ENCODE measurements around the gene DDX1. TPM values are rescaled to one million over a fixed set of nuclear protein-coding genes. Genes with fewer than 3 reads are reported as not detected.

The DDX1 gene
- total and polyA plus RNA-seq, 10 of the 15 experiments (the other 5 are each of a cell fraction or from before 2014, with no cell fraction given) = 53.2 to 134 (median 85.6) TPM

- H3K79me2 ChIP-seq (ENCODE audit: control insufficient read depth, insufficient read depth, low read length) = no peaks in the 10 kb centered on the region
- no peak overlapping the region for H3K4me2 ChIP-seq (ENCODE audit: control insufficient read depth, insufficient read depth)
- no TSS peak for BruUV-seq (replicated peaks)
- 99% methylated on average over 4 of the region's 4 CpGs for WGBS (ENCODE audit: insufficient coverage, insufficient replicate concordance, low lambda C conversion rate, missing lambda C conversion rate)
- intact Hi-C loops (cut with micrococcal nuclease; ENCODE audit: unreplicated experiment) = no loop called here
- RAD21 ChIA-PET (ENCODE audit: unreplicated experiment) = no interaction called here
- H3K4me1 ChIP-seq (ENCODE audit: control insufficient read depth, insufficient read depth, low read length) = no peaks in the 10 kb centered on the region
- no peaks in the 10 kb centered on the region for H3K27me3 ChIP-seq (replicated peaks in 1 of 2; ENCODE audit: control insufficient read depth in 2 of 2, insufficient read depth in 2 of 2, low read length in 1 of 2)
- no peak overlapping the region for H3K4me3 ChIP-seq
- no peaks in the 10 kb centered on the region for H4K20me1 ChIP-seq (ENCODE audit: control insufficient read depth, insufficient read depth)
- TF ChIP-seq JUNB (IDR thresholded peaks at IDR 0.05) (no peak), CEBPZ (IDR thresholded peaks at IDR 0.05; ENCODE audit: low read depth, low read length) (no peak), YBX1 (IDR thresholded peaks at IDR 0.05) (no peak), ETV6 (conservative IDR thresholded peaks at IDR 0.05 in 1 of 2, IDR thresholded peaks at IDR 0.05 in 1 of 2; ENCODE audit: borderline replicate concordance in 1 of 2, low read depth in 1 of 2) (no peak), BCL11A (IDR thresholded peaks at IDR 0.05; ENCODE audit: low read depth, low read length) (no peak), RAD51 (IDR thresholded peaks at IDR 0.05) (no peak), RCOR1 (conservative IDR thresholded peaks at IDR 0.05; ENCODE audit: low read depth, low read length) (no peak)
- TF ChIP-seq, protein P1, sequence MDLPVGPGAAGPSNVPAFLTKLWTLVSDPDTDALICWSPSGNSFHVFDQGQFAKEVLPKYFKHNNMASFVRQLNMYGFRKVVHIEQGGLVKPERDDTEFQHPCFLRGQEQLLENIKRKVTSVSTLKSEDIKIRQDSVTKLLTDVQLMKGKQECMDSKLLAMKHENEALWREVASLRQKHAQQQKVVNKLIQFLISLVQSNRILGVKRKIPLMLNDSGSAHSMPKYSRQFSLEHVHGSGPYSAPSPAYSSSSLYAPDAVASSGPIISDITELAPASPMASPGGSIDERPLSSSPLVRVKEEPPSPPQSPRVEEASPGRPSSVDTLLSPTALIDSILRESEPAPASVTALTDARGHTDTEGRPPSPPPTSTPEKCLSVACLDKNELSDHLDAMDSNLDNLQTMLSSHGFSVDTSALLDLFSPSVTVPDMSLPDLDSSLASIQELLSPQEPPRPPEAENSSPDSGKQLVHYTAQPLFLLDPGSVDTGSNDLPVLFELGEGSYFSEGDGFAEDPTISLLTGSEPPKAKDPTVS (IDR thresholded peaks at IDR 0.05; ENCODE audit: low read depth, low read length) = no peak
- TF ChIP-seq, protein P2, sequence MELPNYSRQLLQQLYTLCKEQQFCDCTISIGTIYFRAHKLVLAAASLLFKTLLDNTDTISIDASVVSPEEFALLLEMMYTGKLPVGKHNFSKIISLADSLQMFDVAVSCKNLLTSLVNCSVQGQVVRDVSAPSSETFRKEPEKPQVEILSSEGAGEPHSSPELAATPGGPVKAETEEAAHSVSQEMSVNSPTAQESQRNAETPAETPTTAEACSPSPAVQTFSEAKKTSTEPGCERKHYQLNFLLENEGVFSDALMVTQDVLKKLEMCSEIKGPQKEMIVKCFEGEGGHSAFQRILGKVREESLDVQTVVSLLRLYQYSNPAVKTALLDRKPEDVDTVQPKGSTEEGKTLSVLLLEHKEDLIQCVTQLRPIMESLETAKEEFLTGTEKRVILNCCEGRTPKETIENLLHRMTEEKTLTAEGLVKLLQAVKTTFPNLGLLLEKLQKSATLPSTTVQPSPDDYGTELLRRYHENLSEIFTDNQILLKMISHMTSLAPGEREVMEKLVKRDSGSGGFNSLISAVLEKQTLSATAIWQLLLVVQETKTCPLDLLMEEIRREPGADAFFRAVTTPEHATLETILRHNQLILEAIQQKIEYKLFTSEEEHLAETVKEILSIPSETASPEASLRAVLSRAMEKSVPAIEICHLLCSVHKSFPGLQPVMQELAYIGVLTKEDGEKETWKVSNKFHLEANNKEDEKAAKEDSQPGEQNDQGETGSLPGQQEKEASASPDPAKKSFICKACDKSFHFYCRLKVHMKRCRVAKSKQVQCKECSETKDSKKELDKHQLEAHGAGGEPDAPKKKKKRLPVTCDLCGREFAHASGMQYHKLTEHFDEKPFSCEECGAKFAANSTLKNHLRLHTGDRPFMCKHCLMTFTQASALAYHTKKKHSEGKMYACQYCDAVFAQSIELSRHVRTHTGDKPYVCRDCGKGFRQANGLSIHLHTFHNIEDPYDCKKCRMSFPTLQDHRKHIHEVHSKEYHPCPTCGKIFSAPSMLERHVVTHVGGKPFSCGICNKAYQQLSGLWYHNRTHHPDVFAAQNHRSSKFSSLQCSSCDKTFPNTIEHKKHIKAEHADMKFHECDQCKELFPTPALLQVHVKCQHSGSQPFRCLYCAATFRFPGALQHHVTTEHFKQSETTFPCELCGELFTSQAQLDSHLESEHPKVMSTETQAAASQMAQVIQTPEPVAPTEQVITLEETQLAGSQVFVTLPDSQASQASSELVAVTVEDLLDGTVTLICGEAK (IDR thresholded peaks at IDR 0.05; ENCODE audit: borderline replicate concordance) = no peak
- ATAC-seq (no peak), DNase-seq (ENCODE audit: low read depth, low spot score) (no peak), FAIRE-seq (no peak)
- no peak overlapping the region for H3K9ac ChIP-seq (ENCODE audit: control insufficient read depth, insufficient read depth, low read length)
- peaks cover 11 to 16% of the 10 kb centered on the region in 2 experiments for H3K36me3 ChIP-seq (ENCODE audit: control insufficient read depth in 2 of 2, insufficient read depth in 2 of 2, low read length in 1 of 2)
- no peak overlapping the region for H3K27ac ChIP-seq (ENCODE audit: control insufficient read depth, insufficient read depth)
- SMC1A ChIA-PET (ENCODE audit: uncharacterized antibody, unreplicated experiment) = interaction anchor here (0.6 kb wide), 1 partner anchor 44 kb away, joined by 3 read pairs; no protein-coding TSS in a partner anchor
- POLR2A ChIA-PET = no interaction called here
- H3K9me3 ChIP-seq (replicated peaks; ENCODE audit: control insufficient read depth, insufficient read depth, low read length) = no peaks in the 10 kb centered on the region; the same call in 2 of the 3 replicates
- in situ Hi-C loops (cut with MboI) = no loop called here
- H2AFZ ChIP-seq (ENCODE audit: control insufficient read depth, low read depth, low read length) = no peak overlapping the region
- CTCF ChIA-PET = no interaction called here
These were observed 29.3 kb downstream of the DDX1 start for GRCh38 chr2:15620857-15621471.
